ENCODE measurements around the gene LRFN4. TPM values are rescaled to one million over a fixed set of nuclear protein-coding genes. Genes with fewer than 3 reads are reported as not detected.

The LRFN4 gene
- total and polyA plus RNA-seq, 2 of the 13 experiments (the other 11 are each of a cell fraction or from before 2014, with no cell fraction given), result 1.3 to 6.8 TPM

GRCh38 chr11:66855574-66856495, 1.0 kb upstream of the LRFN4 start (continued):
- TF ChIP-seq ZBTB39 (CRISPR knock-in tag; IDR thresholded peaks at IDR 0.05) (no peak), SKIL (CRISPR knock-in tag; IDR thresholded peaks at IDR 0.05; ENCODE audit: borderline replicate concordance) (peak; percentile 14; the same call in 1 of the 2 replicates), FOXP4 (CRISPR knock-in tag; IDR thresholded peaks at IDR 0.05) (peak; percentile 9; the same call in 1 of the 2 replicates), ZC3H13 (CRISPR knock-in tag; IDR thresholded peaks at IDR 0.05) (0 out of 2 replicates have a peak, but pooled peaks have one; percentile 25), ZNF788 (CRISPR knock-in tag; IDR thresholded peaks at IDR 0.05; ENCODE audit: borderline replicate concordance) (peak; percentile 17; the same call in 1 of the 2 replicates), ZNF615 (CRISPR knock-in tag; IDR thresholded peaks at IDR 0.05; ENCODE audit: borderline replicate concordance) (no peak), KDM2A (CRISPR knock-in tag; IDR thresholded peaks at IDR 0.05; ENCODE audit: borderline replicate concordance, low read depth) (peak; percentile 74), ELF1 (CRISPR knock-in tag; IDR thresholded peaks at IDR 0.05) (peak; percentile 58; the same call in 1 of the 2 replicates), SNRNP70 (IDR thresholded peaks at IDR 0.05; ENCODE audit: low read depth, low read length) (no peak)
- TF ChIP-seq, protein P1, sequence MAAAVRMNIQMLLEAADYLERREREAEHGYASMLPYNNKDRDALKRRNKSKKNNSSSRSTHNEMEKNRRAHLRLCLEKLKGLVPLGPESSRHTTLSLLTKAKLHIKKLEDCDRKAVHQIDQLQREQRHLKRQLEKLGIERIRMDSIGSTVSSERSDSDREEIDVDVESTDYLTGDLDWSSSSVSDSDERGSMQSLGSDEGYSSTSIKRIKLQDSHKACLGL (CRISPR knock-in tag; IDR thresholded peaks at IDR 0.05), result no peak
- TF ChIP-seq, protein P2, sequence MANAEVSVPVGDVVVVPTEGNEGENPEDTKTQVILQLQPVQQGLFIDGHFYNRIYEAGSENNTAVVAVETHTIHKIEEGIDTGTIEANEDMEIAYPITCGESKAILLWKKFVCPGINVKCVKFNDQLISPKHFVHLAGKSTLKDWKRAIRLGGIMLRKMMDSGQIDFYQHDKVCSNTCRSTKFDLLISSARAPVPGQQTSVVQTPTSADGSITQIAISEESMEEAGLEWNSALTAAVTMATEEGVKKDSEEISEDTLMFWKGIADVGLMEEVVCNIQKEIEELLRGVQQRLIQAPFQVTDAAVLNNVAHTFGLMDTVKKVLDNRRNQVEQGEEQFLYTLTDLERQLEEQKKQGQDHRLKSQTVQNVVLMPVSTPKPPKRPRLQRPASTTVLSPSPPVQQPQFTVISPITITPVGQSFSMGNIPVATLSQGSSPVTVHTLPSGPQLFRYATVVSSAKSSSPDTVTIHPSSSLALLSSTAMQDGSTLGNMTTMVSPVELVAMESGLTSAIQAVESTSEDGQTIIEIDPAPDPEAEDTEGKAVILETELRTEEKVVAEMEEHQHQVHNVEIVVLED (CRISPR knock-in tag; IDR thresholded peaks at IDR 0.05; ENCODE audit: borderline replicate concordance), result peak; percentile 64; the same call in 1 of the 2 replicates
